Stimulated activated CD4-positive, alpha-beta T cell treated with anti-CD3 and anti-CD28 coated beads, Interleukin-1b, Interleukin-23, amount 100 ng/mL, for 1 hour (primary cell): Measurements from ENCODE around the gene LRRC18.

ENCODE experiments used
- DNase-seq, 2 donors: peaks; one replicate each; pipeline ENCODE4 v3.0.0-alpha.2; 2020; ENCODE audit warnings: low read depth in 2 of 2

The LRRC18 gene

GRCh38 chr10:48910548-48910947 is 29.1 kb downstream of the LRRC18 start:
- no peak for DNase-seq

- no peak for DNase-seq
Observed at GRCh38 chr10:48907730-48908129, 31.9 kb downstream of the LRRC18 start.

- DNase-seq, result no peak
Observed at GRCh38 chr10:48906841-48907240, 32.8 kb downstream of the LRRC18 start.

- DNase-seq, result no peak
Observed at GRCh38 chr10:48905311-48905710, 34.3 kb downstream of the LRRC18 start.

- no peak for DNase-seq
Observed at GRCh38 chr10:48904861-48905260, 34.8 kb downstream of the LRRC18 start.

- no peak for DNase-seq
Observed at GRCh38 chr10:48903151-48903550, 36.5 kb downstream of the LRRC18 start.

- DNase-seq, result no peak
Observed at GRCh38 chr10:48902096-48902495, 37.5 kb downstream of the LRRC18 start.

- DNase-seq, result no peak
Observed at GRCh38 chr10:48901319-48901718, 38.3 kb downstream of the LRRC18 start.

- no peak for DNase-seq
Observed at GRCh38 chr10:48900371-48900801, 39.3 kb downstream of the LRRC18 start.

GRCh38 chr10:48899781-48900180 is 39.9 kb downstream of the LRRC18 start:
- DNase-seq, result no peak

GRCh38 chr10:48898426-48898825 is 41.2 kb downstream of the LRRC18 start:
- no peak for DNase-seq

- no peak for DNase-seq
Observed at GRCh38 chr10:48897441-48897790, 42.2 kb downstream of the LRRC18 start.

GRCh38 chr10:48896756-48897440 is 42.7 kb downstream of the LRRC18 start:
- DNase-seq, result no peak

GRCh38 chr10:48895803-48896195 is 43.8 kb downstream of the LRRC18 start:
- no peak for DNase-seq

GRCh38 chr10:48894911-48895802 is 44.5 kb downstream of the LRRC18 start:
- no peak for DNase-seq

- no peak for DNase-seq
Observed at GRCh38 chr10:48890888-48891850, 48.5 kb downstream of the LRRC18 start.

GRCh38 chr10:48887982-48888381 is 51.7 kb downstream of the LRRC18 start:
- DNase-seq, result no peak

- no peak for DNase-seq
Observed at GRCh38 chr10:48885376-48885775, 54.3 kb downstream of the LRRC18 start.

- DNase-seq, result no peak
Observed at GRCh38 chr10:48884179-48885045, 55.2 kb downstream of the LRRC18 start.

GRCh38 chr10:48883701-48884100 is 55.9 kb downstream of the LRRC18 start:
- no peak for DNase-seq

GRCh38 chr10:48882881-48883280 is 56.8 kb downstream of the LRRC18 start:
- no peak for DNase-seq
